ENCODE measurements around the gene GSTM4.
"Not testable (repeated sequence)": the region's sequence is repeated elsewhere in the genome, so short reads cannot be mapped to it uniquely, and the experiment has no call there.

Gene GSTM4

DNA sequence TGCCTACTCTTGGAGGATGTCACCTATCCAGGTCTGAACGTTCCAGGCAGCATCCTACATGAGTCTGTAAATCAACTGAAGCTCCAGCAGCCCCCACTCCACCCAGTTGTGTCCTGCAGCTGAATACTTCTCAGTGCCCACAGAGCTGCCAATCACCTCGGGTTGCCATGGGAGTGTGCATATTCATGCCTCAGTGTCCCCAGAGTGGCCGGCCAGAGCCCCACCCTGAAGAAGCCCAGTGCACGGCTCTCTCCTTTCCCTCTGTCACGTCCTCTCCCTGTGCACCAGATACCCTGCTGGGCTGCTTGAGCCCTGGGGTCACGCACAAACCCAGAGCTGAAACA, 16.1 kb upstream of the GSTM4 start:
- DNase-seq: no peak

DNA sequence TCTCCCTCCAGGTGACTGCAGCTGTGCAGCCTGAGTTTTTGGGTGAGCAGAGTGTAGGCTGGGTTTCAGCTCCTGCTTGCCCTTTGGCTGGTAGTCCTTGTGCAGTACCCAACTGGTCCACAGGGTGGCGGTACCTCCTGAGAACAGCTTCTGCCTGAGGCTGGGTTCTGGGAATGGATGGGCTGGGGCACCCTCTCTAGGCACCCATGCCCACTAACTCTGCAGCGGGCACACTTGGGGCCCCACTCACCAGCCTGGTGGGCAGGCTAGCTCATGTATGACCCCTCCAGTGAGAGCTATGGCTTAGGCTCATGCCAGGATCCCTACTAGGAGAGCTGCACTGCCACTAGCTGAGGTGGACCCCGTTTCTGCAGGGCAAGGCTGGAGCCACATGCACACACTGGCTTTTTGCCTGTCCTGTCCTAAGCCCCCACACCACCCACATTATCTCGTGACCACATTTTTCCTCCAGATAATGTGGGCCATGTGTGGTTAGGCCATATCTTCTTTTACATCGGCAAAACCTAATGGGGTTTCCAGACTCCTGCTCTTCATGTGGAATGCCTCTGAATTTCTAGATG, 15.5 kb upstream of the GSTM4 start:
- DNase-seq: peak; percentile 86

GRCh38 chr1:109641078-109641740, 14.7 kb upstream of the GSTM4 start:
- DNase-seq: no peak

- no peak for DNase-seq
Observed at GRCh38 chr1:109641861-109642260, 14.0 kb upstream of the GSTM4 start.

DNA sequence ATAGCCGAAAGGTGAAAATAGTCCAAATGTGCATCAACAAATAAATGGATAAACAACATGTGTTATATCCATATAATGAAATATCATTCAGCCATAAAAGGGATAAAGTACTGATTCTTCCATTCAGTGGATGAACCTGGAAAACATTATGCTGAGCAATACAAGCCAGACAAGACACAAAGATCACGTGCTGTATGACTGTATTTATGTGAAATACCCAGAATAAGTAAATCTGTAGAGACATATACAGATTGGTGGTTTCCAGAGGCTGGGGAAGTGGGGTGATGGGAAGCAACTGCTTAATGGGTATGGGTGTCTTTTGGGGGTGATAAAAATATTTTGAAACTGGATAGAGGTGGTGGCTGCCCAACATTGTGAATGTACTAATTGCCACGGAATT, 13.3 kb upstream of the GSTM4 start:
- no peak for DNase-seq

DNA sequence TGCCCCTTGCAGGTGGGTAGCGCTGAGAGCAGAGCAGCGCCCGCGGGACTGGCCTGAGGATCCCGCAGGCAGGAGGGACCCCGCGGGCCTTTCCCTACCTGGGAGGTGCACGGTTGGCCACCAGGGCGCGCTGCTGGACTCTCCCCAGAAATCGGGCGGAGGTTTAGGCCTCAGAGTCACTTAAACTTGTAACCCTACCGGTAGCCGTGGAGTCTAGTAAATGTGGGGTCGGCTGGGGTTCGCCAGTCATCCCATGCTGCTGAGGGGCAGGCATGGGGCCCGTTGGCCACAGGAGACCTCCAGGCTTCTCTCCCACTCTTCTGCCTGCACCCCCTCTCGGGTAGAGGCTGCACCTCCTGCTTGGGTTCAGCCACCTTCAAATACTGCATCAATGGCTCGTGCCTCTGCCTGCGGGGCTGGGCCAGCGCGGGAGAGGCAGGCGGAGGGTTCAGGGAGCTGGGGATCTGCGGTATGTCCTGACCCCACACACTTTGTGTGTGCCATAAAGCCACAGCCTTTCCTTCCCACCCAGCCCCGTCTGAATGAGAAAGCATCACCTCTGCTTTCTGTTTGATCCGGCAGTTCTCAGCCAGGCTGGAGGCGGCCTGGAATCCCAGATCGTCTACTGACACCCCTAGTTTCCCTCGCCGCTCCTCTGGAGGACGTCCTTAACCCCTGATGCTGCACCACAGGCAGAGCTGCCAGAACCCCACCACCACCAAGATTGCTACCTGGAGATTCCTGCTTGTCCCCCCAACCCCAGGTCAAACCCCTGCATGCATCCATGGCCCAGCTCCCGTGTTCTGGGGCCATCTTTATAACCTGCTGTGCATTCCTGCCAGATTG, 12.3 kb upstream of the GSTM4 start:
- peak; percentile 83 for DNase-seq

GRCh38 chr1:109644670-109645069, 11.2 kb upstream of the GSTM4 start:
- DNase-seq: no peak

- no peak for DNase-seq
Observed at GRCh38 chr1:109649491-109649914, 6.4 kb upstream of the GSTM4 start.

- DNase-seq: no peak
Observed at GRCh38 chr1:109650609-109651008, 5.3 kb upstream of the GSTM4 start.

DNA sequence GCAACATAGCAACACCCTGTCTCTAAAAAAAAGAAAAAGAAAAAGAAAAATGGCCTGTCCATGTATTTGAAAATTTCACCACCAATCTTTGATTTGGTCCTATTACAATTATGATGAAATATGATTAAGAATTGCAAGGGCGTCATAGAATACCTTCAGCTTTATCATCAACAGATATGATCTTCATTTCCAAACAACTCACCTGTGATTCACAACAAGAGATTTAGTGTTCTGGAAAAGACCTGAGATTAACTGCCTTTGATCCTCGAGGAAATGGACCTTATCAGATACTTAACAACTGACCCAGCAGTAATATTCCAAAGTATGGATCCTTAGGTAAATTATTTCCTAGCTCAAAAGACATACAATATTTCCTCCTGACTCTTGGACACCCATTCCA, 3.5 kb upstream of the GSTM4 start:
- no peak for DNase-seq

DNA sequence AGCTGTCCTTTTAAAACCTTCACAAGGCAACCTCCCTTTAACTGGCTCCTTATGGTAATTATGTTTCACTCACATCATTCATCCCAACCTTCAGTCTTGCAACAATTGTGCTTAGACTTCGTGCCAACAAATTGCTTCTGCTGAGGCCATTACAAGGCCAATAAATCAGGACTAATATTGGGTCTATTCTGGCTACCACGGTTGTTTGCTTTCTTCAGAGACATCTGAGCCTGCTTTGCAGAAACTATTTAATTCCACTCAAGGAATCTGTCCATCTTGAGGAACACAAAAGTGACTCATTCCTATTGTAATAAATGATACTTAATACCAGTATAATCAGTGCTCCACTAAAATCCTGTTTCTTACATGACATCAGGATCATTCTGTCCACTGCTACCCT, 2.6 kb upstream of the GSTM4 start:
- no peak for DNase-seq

- DNase-seq: no peak
Observed at GRCh38 chr1:109654519-109654918, 1.4 kb upstream of the GSTM4 start.

DNA sequence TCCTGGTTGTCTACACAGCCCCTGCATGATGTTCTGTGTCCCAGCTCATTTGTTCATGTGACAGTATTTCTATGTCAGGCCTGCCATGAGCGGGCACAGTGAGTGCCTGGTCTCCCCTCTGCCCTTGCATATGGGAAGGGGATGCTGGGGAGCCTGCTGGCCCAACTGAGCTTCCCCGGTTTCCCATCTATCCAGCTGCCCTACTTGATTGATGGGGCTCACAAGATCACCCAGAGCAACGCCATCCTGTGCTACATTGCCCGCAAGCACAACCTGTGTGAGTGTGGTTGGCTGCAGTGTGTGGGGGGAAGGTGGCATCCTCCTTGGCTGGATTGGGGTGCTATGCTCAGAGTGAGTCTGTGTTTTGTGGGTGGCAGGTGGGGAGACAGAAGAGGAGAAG, 1.5 kb downstream of the GSTM4 start:
- no peak for DNase-seq

DNA sequence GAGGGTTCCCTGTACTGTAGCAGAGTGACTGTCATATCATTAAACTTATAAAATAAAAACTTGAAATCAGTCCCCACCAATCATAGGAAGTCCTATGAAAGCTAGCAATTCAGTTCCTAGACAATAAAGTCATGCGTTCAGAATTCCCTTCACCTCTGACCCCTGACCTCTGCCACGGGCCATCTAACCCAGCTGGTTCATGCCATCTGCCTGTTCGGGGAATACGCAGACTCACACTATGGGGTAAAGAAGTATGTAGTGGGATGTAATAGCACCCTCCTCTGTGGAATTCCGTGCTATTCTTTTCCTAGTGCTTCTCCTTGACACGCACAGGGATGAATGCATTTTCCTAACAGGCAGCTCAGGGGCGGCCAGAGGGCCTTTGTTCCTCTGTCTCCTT, 2.1 kb downstream of the GSTM4 start:
- DNase-seq: no peak

DNA sequence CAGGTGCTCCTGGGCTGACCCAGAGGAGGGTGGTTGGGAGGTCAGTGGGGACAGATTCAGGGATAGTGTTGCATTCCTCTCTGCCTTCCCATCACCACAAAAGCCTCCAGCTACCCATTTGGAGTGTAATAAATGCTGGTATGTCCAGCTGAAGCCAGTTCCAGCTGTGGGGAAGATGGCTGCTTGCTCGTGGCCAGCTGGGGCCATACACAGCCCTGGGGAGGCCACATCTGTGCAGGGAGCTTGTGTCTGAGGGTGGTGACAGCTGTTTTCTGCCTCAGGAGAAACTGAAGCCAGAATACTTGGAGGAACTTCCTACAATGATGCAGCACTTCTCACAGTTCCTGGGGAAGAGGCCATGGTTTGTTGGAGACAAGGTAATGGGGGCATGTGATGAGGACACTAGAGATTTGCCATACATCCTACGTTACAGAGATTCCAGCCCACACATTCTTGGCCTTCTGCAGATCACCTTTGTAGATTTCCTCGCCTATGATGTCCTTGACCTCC, 2.7 kb downstream of the GSTM4 start:
- DNase-seq: no peak

GRCh38 chr1:109659145-109659544, 3.2 kb downstream of the GSTM4 start:
- no peak for DNase-seq

- no peak for DNase-seq
Observed at GRCh38 chr1:109659997-109660690, 4.2 kb downstream of the GSTM4 start.

DNA sequence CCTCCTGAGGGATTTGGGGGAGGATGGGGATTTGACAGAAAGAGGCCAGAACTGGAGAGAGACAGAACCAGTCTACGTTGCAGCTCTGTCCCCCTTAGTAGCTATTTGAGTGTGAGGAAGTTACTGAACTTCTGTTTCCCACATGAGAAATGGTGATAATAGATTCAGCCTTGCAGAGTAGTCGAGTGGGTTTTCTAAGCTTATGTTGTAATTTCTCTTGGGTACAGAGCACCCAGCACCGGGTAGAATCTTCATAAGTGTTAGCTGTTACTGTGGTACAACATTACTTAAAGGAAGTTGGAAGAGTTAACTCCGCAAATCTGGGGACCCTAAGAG, 4.8 kb downstream of the GSTM4 start:
- DNase-seq: not testable (repeated sequence)

DNA sequence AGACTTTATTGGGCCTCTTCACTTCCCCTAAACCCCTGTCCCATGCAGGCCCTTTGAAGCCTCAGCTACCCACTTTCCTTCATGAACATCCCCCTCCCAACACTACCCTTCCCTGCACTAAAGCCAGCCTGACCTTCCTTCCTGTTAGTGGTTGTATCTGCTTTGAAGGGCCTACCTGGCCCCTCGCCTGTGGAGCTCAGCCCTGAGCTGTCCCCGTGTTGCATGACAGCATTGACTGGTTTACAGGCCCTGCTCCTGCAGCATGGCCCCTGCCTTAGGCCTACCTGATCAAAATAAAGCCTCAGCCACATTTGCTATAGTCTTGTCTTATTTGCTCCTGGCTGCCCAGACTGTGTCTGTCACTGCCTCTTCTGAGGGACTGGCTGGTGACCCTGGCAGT, 5.5 kb downstream of the GSTM4 start:
- DNase-seq: no peak

DNA sequence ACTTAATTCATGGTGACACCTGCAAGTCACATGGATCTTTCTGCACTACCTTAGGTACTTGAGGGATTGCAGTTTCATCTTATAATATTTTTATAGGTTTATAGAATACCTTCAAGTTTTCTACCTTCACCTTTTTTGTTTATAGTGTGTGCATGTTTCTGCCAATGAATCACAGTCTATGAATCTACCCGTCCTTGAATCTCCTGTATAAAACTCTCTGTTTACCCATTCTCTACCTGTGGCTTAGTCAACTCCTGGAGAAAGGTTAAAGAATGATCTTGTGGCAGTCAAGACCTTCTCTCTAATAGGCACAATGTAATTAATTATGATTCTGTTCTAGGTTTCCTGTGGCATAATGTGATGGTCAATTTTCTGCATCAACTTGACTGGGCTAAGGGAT, 8.8 kb downstream of the GSTM4 start:
- DNase-seq: no peak

DNA sequence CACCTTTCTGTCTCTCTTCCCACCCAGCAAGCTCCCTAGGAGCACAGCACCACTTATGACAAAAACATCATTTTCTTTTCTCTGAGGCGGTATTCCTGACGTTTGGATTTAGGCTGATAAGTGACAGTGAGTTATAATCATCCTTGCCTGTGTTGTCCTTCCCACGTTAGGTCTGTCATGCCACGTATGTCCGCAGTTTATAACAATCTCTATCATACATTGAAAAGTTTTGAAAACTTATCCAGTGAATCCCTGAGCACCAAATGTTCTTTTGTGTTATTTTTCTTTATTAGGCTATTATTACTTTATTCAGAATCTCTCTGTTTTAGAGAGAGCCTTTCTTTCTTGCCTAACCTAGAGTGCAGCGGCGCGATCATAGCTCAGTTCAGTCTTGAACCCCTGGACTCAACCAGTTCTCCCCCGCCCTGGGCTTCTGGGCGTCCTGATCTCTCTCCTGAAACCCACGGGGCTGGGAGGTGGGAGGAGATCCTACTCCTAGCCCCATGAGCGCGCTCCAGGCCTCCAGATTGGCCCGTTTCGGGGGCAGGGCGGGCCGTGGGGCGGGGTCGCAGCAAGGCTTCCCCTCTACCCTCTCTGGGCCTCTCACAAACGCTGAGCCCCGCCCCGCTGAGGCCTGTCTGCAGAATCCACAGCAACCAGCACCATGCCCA, 11.7 kb downstream of the GSTM4 start, which contains the start of gene GSTM2:
TSS of gene GSTM2 (plus strand) at position 606 of the 671 bp plus-strand sequence. CDS start at position 665, 59 bp downstream.
- peak; percentile 65 for DNase-seq

- DNase-seq: no peak
Observed at GRCh38 chr1:109668123-109668775, 12.3 kb downstream of the GSTM4 start.

Measured in effector CD4-positive, alpha-beta T cell (primary cell).